Mesodermal cell (in vitro differentiated cells): Measurements from ENCODE around the gene SH2B3.

Experiments
- H3K27ac ChIP-seq: 2 replicates; pipeline ENCODE4 v1.7.0; 2013; ENCODE audit warnings: mild to moderate bottlenecking, low read depth, low read length, moderate library complexity; ENCODE audit not compliant: severe bottlenecking
- H3K36me3 ChIP-seq: 2 replicates; pipeline ENCODE4 v1.7.1; 2013; ENCODE audit warnings: mild to moderate bottlenecking, low read length, moderate library complexity; ENCODE audit not compliant: control insufficient read depth, insufficient read depth
- H3K4me1 ChIP-seq: one replicate; pipeline ENCODE4 v1.7.1; 2013; ENCODE audit warnings: mild to moderate bottlenecking, low read length; ENCODE audit not compliant: insufficient read depth, control insufficient read depth, poor library complexity, severe bottlenecking
- H3K4me3 ChIP-seq: 2 replicates; pipeline ENCODE4 v1.7.0; 2013; ENCODE audit warnings: low read length, control low read depth, mild to moderate bottlenecking; ENCODE audit not compliant: insufficient read depth, poor library complexity, severe bottlenecking; ENCODE audit errors: extremely low read depth
- H3K9me3 ChIP-seq: 2 replicates; pipeline ENCODE4 v1.7.1; 2013; ENCODE audit warnings: mild to moderate bottlenecking, low read length, moderate library complexity; ENCODE audit not compliant: control insufficient read depth
- WGBS, 2 experiments: methylation state at CpG; one replicate each; pipeline ENCODE4 v1.1.5; 2013; ENCODE audit warnings: missing lambda C conversion rate in 2 of 2; ENCODE audit not compliant: insufficient coverage in 2 of 2; 5-methylcytosine and 5-hydroxymethylcytosine counted together

The SH2B3 gene

DNA sequence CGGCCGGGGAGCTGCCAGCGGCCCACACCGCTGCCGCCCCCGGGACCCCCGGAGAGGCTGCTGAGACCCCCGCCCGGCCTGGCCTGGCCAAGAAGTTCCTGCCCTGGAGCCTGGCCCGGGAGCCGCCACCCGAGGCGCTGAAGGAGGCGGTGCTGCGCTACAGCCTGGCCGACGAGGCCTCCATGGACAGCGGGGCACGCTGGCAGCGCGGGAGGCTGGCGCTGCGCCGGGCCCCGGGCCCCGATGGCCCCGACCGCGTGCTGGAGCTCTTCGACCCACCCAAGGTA is 12.8 kb downstream of the SH2B3 start:
- peaks cover 65% of the 10 kb centered on the region for H3K36me3 ChIP-seq
- WGBS, 2 experiments: 93 to 99% methylated on average over 26 to 30 of the region's 30 CpGs
- H3K9me3 ChIP-seq: no peaks in the 10 kb centered on the region
- H3K27ac ChIP-seq: no peak overlapping the region
- H3K4me1 ChIP-seq: peaks cover 4% of the 10 kb centered on the region
- no peak overlapping the region for H3K4me3 ChIP-seq

DNA sequence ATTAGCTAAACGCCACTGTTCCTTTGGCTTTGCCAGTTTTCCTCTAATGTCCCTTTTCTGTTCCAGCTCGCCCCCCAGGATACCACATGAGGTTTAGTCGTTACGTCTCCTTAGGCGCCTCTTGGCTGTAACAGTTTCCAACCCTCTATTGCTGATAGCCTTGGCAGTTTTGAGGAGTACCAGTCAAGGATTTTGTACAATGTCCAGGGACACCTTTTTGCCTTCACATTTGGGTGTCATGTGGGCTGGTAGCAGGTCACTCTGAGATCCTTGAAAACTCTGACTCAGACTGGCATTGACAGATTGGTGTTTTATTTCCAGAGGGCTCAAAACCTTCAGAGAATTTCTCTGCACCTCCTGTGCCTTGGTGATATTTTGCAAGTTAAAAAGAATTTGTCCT is 14.1 kb downstream of the SH2B3 start:
- H3K36me3 ChIP-seq: peaks cover 73% of the 10 kb centered on the region
- H3K27ac ChIP-seq: no peak overlapping the region
- H3K4me1 ChIP-seq: peaks cover 8% of the 10 kb centered on the region
- no peaks in the 10 kb centered on the region for H3K9me3 ChIP-seq
- 91 to 94% methylated on average over 4 to 5 of the region's 5 CpGs for WGBS, 2 experiments
- no peak overlapping the region for H3K4me3 ChIP-seq

DNA sequence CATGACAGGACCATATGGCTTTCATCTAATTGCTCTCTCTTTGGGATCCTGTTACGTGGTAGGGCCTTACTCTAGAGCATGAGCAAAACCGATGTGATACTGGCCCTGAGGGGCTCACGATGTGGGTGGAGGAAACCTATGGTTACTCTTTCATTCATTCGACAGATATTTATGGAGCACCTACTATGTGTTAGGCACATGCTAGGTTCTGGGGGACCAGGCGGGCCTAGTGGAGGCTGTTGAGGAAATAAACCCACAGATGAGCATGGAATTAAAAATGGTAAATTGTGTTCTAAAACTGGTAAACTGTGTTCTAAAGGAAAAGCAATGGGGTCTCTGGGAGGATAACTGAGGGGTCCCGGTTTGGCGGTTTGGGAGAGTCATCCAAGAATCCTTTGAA is 14.8 kb downstream of the SH2B3 start:
- Histone ChIP-seq H3K4me3 (no peak overlapping the region), H3K27ac (no peak overlapping the region), H3K9me3 (no peaks in the 10 kb centered on the region), H3K4me1 (peaks cover 14% of the 10 kb centered on the region), H3K36me3 (peaks cover 74% of the 10 kb centered on the region)
- WGBS, 2 experiments: 93 to 98% methylated on average over 3 to 7 of the region's 7 CpGs

DNA sequence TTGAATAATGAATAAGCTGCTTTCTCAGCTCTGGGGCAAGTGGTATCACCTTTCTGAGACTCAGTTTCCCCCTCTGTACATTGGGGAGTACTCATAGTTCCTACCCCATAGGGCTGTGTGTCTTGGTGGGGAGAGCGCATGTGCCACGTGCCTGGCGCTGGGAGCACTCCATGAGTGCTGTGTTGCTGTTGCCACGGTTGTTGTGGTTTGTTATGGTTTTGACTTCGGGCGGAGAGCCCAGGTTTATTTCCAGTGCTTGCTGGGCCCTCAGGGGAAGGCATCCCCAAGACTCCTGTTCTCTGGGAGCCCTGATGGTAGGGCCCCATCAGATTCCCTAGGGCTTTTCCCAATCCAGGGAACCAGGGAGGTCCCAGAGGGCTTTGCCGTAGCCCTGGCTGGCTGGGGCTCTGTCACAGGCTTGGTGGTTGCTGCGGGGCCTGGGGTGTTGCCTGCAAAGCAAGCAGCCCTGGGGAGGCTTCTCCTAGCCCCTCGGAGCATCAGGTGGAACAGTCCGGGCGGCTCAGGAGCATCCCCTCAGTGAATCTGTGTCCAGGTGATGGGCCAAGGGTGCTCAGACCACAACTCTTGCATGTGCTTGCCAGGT is 18.6 kb downstream of the SH2B3 start:
- WGBS, 2 experiments: 95 to 99% methylated on average over 6 to 8 of the region's 11 CpGs
- H3K4me3 ChIP-seq: no peak overlapping the region
- peaks cover 20% of the 10 kb centered on the region for H3K4me1 ChIP-seq
- H3K27ac ChIP-seq: no peak overlapping the region
- no peaks in the 10 kb centered on the region for H3K9me3 ChIP-seq
- H3K36me3 ChIP-seq: peaks cover 53% of the 10 kb centered on the region

DNA sequence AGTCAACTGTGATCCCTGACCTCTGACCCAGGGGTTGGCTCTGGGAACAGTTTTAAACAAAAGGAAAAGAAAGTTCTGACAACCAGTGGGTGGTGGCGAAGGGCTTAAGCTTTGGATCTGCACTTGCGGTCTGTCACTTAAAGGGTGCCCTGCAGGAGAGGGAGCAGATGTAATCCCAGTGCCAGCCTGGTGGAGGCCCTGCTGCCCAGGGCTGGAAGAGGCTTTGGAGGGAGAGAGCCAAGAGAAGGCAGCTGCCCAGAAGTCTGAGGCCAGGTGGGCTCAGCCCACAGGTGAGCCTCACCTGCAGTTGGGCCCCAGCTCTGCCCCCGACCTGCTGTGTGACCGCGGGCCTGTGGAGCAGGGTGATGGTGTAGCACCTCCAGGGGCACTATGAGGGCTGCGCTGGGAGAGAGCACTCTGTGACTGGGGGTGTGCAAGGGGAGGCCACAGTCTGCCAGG is 19.1 kb downstream of the SH2B3 start:
- no peaks in the 10 kb centered on the region for H3K9me3 ChIP-seq

DNA sequence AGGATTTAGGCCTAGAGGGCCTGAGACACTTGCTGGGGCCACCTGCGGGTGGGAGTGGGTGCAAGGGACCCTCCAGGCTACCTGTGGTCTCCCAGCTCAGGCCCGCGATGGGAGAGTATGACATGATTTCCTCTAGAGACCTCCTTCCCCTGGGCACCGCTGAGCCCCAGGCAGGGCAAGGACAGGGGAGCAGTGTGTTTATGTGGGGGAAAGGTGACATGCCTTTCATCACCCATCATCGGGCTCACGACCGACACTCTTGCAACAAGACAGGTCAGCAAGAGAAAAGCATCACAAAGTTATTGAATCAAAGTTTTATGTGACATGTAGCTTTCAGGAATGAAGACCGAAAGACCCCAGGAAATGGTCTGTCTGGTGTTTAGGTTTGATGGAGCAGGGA is 19.9 kb downstream of the SH2B3 start:
- H3K4me1 ChIP-seq: peaks cover 23% of the 10 kb centered on the region
- H3K4me3 ChIP-seq: no peak overlapping the region
- H3K36me3 ChIP-seq: peaks cover 39% of the 10 kb centered on the region
- WGBS, 2 experiments: 93 to 97% methylated on average over 6 of the region's 8 CpGs
- H3K9me3 ChIP-seq: no peaks in the 10 kb centered on the region
- H3K27ac ChIP-seq: no peak overlapping the region

More for the DNA sequence above, 19.1 kb downstream of the SH2B3 start:
- no peak overlapping the region for H3K27ac ChIP-seq
- no peak overlapping the region for H3K4me3 ChIP-seq
- H3K4me1 ChIP-seq: peaks cover 20% of the 10 kb centered on the region
- peaks cover 47% of the 10 kb centered on the region for H3K36me3 ChIP-seq
- 95 to 100% methylated on average over 6 of the region's 6 CpGs for WGBS, 2 experiments

DNA sequence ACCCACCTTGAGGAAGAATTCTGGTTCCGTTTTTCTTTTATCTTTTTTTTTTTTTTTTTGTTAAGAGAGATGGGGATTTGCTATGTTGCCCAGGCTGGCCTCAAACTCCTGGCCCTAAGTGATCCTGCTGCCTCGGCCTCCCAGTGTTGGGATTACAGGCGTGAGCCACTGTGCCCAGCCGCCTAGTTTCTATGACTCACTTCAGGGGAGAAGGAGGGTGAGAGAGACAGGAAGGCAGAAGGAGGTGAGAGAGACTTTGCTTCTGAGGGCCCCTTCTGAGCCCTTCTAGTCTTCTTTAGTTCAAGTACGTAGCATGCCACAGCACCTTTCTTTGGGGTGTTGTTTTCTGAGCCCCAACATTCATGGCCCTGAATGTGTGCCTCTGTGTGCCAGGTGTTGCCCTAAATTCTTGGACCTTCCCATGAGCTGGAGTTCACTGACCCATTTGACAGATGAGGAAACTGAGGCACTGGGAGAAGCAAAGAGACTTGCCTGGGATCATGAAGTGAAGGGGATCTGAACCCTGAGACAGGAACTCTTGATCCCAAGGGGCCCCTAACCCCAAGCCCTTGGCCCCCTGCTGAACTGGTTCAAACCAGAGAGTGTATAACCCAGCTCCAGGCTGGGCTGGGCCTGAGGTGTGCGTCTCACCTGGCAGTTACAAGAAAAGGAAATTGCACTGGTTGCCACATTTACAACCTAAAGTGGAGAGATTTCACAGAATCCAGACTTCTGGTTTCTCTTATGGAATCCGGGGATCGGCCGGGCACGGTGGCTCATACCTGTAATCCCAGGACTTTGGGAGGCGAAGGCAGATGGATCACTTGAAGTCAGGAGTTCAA is 20.8 kb downstream of the SH2B3 start:
- Histone ChIP-seq H3K4me1 (peaks cover 29% of the 10 kb centered on the region), H3K27ac (no peak overlapping the region), H3K36me3 (peaks cover 30% of the 10 kb centered on the region), H3K4me3 (no peak overlapping the region), H3K9me3 (no peaks in the 10 kb centered on the region)
- WGBS, 2 experiments: 90 to 96% methylated on average over 8 to 10 of the region's 11 CpGs

DNA sequence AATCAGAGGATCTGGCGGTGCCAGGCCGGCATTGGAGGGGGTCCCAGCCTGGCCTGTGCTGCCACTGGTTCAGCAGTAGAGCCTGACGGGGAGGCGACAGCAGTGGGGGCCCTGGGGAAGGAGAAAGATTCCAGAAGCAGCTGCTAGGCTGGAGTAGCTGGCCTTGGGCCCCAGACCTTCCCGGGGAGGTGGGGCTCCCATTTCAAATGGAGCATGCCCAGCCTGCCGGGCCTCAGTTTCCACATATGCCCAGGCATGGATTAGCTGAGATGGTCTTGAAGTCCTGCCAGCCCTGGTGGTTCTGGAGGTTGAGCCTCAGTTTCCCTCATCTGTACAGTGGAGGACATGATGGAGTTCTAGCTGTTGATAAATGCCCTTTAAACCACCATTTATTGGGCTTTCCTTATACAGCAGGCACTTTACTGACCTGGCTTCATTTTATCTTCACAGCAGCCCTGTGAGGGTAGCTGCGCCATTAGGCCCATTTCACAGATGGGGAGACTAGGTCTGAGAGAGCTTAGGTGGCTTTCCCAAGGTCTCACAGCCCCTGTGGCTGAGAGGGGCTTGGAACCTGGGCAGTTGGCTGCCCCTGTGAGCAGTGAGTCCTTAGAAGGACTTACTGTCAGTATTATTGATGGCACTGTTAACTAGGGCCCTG is 21.8 kb downstream of the SH2B3 start:
- H3K4me3 ChIP-seq: no peak overlapping the region
- WGBS, 2 experiments: 92 to 98% methylated on average over 4 to 6 of the region's 7 CpGs
- peaks cover 24% of the 10 kb centered on the region for H3K36me3 ChIP-seq
- H3K27ac ChIP-seq: no peak overlapping the region
- peaks cover 30% of the 10 kb centered on the region for H3K4me1 ChIP-seq
- no peaks in the 10 kb centered on the region for H3K9me3 ChIP-seq

DNA sequence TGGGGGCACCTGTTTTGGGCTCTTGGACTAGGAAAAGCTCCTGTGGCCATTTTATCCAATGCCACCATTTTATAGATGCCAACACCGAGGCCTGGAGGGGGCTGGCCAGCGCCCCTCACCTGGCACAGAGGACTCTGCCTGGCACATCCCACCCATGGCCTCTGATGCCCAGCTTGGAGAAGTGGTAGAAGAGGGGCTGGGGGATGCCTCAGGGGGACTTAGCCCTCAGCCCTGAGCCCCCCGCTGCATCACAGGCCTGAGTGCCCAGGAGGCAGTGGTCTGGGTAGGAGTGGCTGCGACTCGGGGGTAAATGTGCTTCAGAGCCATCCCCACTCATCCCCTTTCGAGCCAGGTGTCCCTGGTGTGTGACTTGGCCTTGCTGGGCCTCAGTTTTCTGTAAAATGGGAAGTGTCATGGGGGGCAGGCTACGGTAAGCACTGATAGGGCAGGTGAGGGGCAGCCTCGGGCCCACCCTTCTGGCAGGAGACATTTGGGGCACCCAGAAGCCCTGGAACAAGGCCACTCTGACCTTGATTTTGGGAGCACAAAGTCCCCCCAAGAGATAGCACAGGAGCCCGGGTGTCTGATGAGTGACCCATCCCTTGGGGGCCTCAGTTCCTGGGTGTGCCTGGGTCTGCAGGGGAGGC is 22.5 kb downstream of the SH2B3 start:
- Histone ChIP-seq H3K27ac (no peak overlapping the region), H3K36me3 (peaks cover 25% of the 10 kb centered on the region), H3K9me3 (no peaks in the 10 kb centered on the region), H3K4me1 (peaks cover 30% of the 10 kb centered on the region), H3K4me3 (no peak overlapping the region)
- WGBS, 2 experiments: 92 to 96% methylated on average over 4 to 7 of the region's 9 CpGs

DNA sequence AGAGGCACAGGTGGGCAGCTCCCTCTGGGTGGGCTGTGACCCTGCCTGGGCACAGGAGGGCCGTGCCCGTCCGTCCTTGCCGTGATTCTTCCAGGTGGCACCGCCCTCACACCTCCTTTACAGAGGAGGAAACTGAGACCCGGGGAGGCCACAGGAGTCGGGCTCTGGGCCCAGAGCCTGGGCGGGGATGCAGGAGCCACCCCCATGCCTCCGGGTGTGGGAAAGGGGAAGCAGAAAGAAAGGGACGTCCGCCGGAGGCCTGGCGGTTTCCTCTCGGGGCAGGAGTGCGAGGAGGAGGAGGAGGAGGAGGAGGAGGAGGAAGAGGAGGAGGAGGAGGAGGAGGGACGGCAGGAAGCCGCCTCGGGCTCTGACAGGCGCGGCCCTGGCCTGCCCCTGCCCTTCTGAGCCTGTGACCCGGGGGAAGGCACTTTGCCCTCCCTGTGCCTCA is 23.0 kb downstream of the SH2B3 start:
- WGBS, 2 experiments: 89 to 98% methylated on average over 6 to 8 of the region's 21 CpGs

More for the DNA sequence above, 23.0 kb downstream of the SH2B3 start:
- H3K27ac ChIP-seq: no peak overlapping the region
- H3K9me3 ChIP-seq: no peaks in the 10 kb centered on the region
- H3K4me3 ChIP-seq: no peak overlapping the region
- H3K36me3 ChIP-seq: peaks cover 25% of the 10 kb centered on the region
- peaks cover 31% of the 10 kb centered on the region for H3K4me1 ChIP-seq
